PFSK-1 (cell line): ENCODE data around the gene TRIM75.

ENCODE experiments used
- FOXP2 ChIP-seq: optimal IDR thresholded peaks from 2 replicates; pipeline ENCODE3; 2011; ENCODE audit warnings: borderline replicate concordance, control low read depth, inconsistent platforms; ENCODE audit not compliant: insufficient read depth; ENCODE audit errors: extremely low read length, extremely low read depth
- POLR2AphosphoS5 ChIP-seq: IDR thresholded peaks from 2 replicates; pipeline ENCODE4 v1.6.1; 2012; ENCODE audit warnings: low read depth, mild to moderate bottlenecking, control low read depth, low read length, moderate library complexity
- SIN3A ChIP-seq: IDR thresholded peaks from 2 replicates; pipeline ENCODE4 v1.6.1; 2012; ENCODE audit warnings: mild to moderate bottlenecking, low read length, moderate library complexity, borderline replicate concordance; ENCODE audit not compliant: insufficient read depth
- TAF1 ChIP-seq: IDR thresholded peaks from 2 replicates; pipeline ENCODE4 v1.6.1; 2012; ENCODE audit warnings: low read length, control low read depth, borderline replicate concordance; ENCODE audit not compliant: insufficient read depth
- TF ChIP-seq, protein P1 (sequence below), 2 experiments: IDR thresholded peaks; 2 replicates each; pipeline versions ENCODE4 v1.6.1 to v1.8.0; 2011 to 2012; ENCODE audit warnings: low read depth in 2 of 2, low read length in 2 of 2, control low read depth in 1 of 2, inconsistent platforms in 1 of 2, mild to moderate bottlenecking in 1 of 2, moderate library complexity in 1 of 2; ENCODE audit not compliant: insufficient read depth in 1 of 2

TRIM75 gene

GRCh38 chr4:165013691-165014090 lies 40.0 kb upstream of the TRIM75 start:
- TF ChIP-seq TAF1 (no peak), POLR2AphosphoS5 (no peak), SIN3A (no peak), FOXP2 (no peak)
- TF ChIP-seq, protein P1, sequence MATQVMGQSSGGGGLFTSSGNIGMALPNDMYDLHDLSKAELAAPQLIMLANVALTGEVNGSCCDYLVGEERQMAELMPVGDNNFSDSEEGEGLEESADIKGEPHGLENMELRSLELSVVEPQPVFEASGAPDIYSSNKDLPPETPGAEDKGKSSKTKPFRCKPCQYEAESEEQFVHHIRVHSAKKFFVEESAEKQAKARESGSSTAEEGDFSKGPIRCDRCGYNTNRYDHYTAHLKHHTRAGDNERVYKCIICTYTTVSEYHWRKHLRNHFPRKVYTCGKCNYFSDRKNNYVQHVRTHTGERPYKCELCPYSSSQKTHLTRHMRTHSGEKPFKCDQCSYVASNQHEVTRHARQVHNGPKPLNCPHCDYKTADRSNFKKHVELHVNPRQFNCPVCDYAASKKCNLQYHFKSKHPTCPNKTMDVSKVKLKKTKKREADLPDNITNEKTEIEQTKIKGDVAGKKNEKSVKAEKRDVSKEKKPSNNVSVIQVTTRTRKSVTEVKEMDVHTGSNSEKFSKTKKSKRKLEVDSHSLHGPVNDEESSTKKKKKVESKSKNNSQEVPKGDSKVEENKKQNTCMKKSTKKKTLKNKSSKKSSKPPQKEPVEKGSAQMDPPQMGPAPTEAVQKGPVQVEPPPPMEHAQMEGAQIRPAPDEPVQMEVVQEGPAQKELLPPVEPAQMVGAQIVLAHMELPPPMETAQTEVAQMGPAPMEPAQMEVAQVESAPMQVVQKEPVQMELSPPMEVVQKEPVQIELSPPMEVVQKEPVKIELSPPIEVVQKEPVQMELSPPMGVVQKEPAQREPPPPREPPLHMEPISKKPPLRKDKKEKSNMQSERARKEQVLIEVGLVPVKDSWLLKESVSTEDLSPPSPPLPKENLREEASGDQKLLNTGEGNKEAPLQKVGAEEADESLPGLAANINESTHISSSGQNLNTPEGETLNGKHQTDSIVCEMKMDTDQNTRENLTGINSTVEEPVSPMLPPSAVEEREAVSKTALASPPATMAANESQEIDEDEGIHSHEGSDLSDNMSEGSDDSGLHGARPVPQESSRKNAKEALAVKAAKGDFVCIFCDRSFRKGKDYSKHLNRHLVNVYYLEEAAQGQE (IDR thresholded peaks at IDR 0.05; ENCODE audit: insufficient read depth in 1 of 2, low read depth in 2 of 2, low read length in 2 of 2) = no peak

- TF ChIP-seq SIN3A = no peak
- TF ChIP-seq FOXP2 = no peak
- TF ChIP-seq POLR2AphosphoS5 = no peak
- TF ChIP-seq, protein P1 (IDR thresholded peaks at IDR 0.05; ENCODE audit: insufficient read depth in 1 of 2, low read depth in 2 of 2, low read length in 2 of 2) = no peak
- no peak for TF ChIP-seq TAF1
Measured at GRCh38 chr4:165016971-165017370, 36.7 kb upstream of the TRIM75 start.

GRCh38 chr4:165027762-165028402 lies 25.8 kb upstream of the TRIM75 start:
- no peak for TF ChIP-seq FOXP2
- TF ChIP-seq POLR2AphosphoS5 = no peak
- TF ChIP-seq, protein P1 (IDR thresholded peaks at IDR 0.05; ENCODE audit: insufficient read depth in 1 of 2, low read depth in 2 of 2, low read length in 2 of 2) = no peak
- TF ChIP-seq SIN3A = no peak
- no peak for TF ChIP-seq TAF1

DNA sequence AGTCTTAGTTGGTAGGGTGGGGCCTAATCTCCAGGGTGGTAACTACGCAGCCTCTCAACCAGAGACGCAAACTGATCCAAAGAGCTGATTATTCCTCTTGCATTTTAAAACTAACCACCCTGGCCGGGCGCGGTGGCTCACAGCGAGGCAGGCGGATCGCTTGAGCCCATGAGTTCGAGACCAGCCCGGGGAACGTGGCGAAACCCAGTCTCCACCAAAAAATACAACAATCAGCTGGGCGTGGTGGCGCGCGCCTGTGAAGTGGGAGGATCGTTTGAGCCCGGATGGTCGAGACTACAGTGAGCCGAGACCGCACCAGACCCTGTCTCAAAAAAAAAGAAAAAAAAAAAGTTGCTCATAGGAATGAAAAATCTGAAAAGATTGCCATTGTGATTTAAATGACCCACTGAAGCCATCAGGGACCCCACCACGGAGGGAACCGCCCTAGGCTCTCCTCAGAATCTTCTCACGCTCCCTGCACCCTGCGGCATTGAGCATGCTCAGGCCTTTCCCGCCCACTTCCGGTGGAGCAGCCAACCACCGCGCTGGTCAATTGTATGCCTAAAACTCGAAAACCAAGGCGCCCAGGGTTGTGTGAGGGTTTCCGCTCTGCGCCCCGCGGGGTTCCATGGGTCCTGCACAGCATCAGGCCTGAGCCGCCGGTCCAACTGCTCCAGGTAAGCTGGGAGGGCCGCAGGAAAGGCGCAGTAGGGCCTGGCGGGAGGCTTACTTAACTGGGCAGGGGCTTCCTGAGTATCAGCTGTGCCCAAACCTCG lies 22.0 kb upstream of the TRIM75 start, which contains the start of gene TRIM60:
TRIM60 (plus strand) TSS at position 564 of the 776 bp plus-strand sequence. CDS start 8,074 bp downstream, outside the sequence.
- TF ChIP-seq TAF1 (no peak), FOXP2 (no peak), POLR2AphosphoS5 (no peak), SIN3A (no peak)
- TF ChIP-seq, protein P1 (IDR thresholded peaks at IDR 0.05; ENCODE audit: insufficient read depth in 1 of 2, low read depth in 2 of 2, low read length in 2 of 2) = no peak
